ENCODE results near the gene GRHL1.
"Not testable (repeated sequence)": the region's sequence is repeated elsewhere in the genome, so short reads cannot be mapped to it uniquely, and the experiment has no call there.

The GRHL1 gene

DNA sequence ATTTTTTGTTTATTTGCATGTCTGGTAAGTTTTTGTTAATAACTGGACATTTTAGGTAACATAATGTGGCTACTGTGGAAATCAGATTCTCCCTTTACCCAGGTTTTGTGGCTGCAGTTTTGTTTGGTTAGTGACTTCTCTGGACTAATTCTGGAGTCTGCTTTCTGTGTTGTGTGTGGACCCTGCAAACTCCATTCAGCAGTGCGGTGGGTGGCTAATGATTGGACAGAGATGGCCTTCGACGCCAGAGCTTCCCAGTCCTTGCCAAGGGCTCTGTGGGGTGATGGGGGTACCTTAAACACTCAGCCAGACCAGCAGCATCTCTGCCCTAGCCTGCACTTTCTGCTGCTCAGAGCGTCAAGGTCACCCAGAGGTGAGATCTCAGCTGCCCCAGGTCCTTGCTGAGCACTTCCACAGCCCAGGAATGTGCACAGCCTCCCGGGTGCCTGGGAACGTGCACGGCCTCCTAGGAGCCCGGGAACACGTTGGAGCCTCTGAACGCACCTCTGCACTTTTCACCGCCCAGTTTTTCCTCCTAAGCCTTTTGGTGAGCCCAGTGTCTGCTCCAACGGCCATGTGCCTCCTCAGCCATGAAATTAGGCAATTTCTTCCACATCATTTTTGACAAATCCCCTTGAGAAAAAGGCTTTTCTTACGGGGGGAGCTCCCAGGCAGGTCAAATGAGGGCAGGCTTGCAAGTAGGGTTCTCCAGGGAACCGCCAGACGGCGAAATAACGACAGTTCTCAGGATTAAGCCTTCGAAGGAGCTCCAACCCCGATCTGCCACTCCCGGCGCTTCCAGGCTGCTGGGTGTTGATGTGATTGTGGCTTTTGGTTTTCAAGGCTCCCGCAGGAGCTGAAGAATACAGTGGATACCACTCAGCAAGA lies 56.7 kb downstream of the GRHL1 start:
- no peak for DNase-seq (ENCODE audit: low read depth in 1 of 2, low spot score in 1 of 2)

DNA sequence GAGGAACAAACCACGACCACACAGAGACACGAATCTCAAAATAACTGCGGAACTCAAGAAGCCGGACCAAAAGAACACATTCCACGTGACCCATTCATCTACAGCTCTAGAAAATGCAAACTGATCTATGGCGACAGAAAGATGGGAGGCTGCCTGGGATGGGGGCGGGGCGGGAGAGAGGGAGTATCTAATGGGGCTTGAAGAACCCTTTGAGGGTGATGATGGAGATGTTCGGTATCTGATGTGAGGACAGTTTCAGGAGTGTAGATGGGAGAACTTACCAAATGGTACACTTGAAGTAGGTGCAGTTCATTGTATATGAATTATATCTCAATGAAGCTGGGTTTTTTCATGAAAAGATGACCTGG lies 57.3 kb downstream of the GRHL1 start:
- no peak for DNase-seq (ENCODE audit: low read depth in 1 of 2, low spot score in 1 of 2)

DNA sequence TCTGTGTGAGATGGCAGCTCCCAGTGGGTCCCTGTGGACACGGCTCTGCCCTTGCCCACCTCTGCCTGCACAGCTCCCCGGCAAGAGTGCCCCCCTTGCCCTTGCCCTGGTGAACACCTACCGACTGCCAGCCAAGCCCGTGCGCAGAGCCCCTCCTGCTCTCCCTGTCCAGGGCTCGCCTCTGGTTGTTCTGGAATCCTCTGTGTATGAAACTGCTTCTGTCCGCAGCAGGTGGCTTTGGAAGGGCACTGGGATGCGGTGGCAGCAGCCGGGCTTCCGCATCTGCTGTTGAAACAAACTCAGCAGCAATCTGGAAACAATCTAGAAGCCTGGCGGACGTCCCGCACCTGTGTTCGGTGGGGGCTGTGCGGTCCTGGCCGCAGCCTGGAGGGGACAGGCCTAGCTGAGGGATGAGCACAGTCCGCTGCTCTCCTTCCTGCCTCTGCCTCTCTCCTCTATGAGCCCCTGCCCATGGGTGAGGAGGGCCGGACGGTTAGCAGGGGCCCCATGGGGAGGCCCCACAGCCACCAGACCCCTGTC lies 57.8 kb downstream of the GRHL1 start:
- DNase-seq (ENCODE audit: low read depth in 1 of 2, low spot score in 1 of 2) = no peak

DNA sequence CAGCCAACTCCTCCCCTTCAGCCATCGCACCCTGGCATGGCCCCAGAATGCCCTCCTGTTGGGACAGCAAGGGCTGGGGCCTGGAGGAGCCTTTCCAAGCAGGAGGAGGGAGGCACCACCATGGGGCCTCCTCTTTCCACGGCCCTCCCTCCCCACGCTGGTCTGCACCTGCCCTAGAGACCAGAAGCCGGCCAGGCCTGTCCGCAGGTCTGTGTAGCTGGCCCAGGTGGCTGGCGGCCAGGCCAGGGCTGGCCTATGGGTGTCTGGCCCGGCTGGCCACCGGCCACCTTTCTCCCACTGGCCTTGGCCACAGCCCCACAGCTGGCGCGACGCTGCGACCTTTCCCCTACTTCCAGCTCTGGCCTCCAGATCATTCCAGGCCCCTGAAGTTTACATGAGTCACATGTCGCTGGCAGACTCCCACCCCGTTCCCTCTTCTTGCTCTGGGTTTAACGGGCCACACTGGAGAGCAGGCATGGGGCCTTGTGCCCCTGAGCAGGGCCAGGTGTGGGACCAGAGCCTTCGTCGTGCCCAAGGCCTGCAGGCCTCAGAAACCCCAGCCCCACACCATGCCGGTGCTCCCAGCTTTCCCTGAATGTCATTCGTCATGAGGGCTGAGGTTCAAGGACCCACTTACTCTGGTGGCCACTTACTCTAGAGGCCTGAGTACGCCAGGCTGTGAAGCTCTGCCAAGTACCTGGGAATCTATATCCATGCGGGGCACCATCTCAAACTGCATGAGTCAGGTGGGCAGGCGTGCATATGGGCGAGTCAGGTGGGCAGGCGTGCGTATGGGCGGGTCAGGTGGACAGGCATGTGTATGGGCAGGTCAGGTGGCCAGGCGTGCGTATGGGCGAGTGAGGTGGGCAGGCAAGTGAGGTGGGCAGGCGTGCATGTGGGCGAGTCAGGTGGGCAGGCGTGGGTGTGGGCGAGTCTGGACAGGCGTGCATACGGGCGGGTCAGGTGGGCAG lies 58.6 kb downstream of the GRHL1 start:
- no peak for DNase-seq (ENCODE audit: low read depth in 1 of 2, low spot score in 1 of 2)

DNA sequence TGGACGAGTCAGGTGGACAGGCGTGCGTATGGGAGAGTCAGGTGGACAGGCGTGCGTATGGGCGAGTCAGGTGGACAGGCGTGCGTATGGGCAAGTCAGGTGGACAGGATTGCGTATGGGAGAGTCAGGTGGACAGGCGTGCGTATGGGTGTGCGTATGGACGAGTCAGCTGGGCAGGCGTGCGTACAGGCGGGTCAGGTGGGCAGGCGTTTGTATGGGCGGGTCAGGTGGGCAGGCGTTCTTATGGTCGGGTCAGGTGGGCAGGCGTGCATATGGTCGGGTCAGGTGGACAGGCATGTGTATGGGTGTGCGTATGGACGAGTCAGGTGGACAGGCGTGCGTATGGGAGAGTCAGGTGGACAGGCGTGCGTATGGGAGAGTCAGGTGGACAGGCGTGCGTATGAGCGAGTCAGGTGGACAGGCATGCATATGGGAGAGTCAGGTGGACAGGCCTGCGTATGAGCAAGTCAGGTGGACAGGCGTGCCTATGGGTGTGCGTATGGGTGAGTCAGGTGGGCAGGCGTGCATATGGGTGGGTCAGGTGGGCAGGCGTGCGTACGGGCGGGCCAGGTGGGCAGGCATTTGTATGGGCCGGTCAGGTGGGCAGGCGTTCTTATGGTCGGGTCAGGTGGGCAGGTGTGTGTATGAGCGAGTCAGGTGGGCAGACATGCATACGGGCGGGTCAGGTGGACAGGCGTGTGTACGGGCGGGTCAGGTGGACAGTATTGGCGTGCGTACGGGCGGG lies 59.5 kb downstream of the GRHL1 start:
- DNase-seq (ENCODE audit: low read depth in 1 of 2, low spot score in 1 of 2) = not testable (repeated sequence)

DNA sequence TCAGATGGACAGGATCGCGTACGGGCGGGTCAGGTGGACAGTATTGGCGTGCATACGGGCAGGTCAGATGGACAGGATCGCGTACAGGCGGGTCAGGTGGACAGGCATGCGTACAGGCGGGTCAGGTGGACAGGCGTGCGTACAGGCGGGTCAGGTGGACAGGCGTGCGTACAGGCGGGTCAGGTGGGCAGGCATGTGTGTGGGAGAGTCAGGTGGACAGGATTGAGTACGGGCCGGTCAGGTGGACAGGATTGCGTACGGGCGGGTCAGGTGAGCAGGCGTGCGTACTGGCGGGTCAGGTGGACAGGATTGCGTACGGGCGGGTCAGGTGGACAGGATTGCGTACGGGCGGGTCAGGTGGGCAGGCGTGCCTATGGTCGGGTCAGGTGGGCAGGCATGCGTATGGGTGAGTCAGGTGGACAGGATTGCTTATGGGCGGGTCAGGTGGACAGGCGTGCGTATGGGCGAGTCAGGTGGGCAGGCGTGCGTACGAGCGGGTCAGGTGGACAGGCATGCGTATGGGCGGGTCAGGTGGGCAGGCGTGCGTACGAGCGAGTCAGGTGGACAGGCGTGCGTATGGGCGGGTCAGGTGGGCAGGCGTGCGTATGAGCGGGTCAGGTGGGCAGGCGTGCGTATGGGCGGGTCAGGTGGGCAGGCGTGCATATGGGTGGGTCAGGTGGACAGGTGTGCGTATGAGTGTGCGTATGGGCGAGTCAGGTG lies 60.3 kb downstream of the GRHL1 start:
- DNase-seq (ENCODE audit: low read depth in 1 of 2, low spot score in 1 of 2) = not testable (repeated sequence)

DNA sequence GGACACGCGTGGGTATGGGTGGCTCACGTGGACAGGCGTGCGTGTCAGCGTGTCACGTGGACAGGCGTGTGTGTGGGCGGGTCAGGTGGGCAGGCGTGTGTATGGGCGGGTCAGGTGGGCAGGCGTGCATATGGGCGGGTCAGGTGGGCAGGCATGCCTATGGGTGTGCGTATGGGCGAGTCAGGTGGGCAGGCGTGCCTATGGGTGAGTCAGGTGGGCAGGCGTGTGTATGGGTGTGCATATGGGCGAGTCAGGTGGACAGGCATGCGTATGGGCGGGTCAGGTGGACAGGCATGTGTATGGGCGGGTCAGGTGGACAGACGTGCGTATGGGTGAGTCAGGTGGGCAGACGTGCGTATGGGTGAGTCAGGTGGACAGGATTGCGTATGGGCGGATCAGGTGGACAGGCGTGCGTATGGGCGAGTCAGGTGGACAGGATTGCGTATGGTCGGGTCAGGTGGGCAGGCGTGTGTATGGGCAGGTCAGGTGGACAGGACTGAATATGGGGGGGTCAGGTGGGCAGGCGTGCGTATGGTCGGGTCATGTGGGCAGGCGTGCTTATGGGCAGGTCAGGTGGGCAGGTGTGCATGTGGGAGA lies 61.0 kb downstream of the GRHL1 start:
- not testable (repeated sequence) for DNase-seq (ENCODE audit: low read depth in 1 of 2, low spot score in 1 of 2)

DNA sequence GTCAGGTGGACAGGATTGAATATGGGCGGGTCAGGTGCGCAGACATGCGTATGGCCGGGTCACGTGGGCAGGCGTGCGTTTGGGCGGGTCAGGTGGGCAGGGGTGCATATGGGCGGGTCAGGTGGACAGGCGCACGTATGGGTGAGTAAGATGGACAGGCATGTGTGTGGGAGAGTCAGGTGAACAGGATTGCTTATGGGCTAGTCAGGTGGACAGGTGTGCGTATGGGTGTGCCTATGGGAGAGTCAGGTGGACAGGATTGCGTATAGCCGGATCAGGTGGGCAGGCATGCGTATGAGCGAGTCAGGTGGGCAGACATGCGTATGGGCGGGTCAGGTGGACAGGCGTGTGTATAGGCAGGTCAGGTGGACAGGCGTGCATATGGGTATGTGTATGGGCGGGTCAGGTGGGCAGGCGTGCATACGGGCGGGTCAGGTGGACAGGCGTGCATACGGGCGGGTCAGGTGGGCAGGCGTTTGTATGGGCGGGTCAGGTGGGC lies 61.5 kb downstream of the GRHL1 start:
- DNase-seq (ENCODE audit: low read depth in 1 of 2, low spot score in 1 of 2) = no peak

DNA sequence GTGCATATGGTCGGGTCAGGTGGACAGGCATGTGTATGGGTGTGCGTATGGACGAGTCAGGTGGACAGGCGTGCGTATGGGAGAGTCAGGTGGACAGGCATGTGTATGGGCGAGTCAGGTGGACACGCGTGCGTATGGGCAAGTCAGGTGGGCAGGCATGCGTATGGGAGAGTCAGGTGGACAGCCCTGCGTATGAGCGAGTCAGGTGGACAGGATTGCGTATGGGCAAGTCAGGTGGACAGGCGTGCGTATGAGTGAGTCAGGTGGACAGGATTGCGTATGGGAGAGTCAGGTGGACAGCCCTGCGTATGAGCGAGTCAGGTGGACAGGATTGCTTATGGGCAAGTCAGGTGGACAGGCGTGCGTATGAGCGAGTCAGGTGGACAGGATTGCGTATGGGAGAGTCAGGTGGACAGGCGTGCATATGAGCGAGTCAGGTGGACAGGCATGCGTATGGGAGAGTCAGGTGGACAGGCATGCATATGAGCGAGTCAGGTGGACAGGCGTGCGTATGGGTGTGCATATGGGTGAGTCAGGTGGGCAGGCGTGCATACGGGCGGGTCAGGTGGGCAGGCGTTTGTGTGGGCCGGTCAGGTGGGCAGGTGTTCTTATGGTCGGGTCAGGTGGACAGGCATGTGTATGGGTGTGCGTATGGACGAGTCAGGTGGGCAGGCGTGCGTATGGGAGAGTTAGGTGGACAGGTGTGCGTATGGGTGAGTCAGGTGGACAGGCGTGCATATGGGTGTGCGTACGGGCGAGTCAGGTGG lies 62.3 kb downstream of the GRHL1 start:
- DNase-seq (ENCODE audit: low read depth in 1 of 2, low spot score in 1 of 2) = not testable (repeated sequence)

DNA sequence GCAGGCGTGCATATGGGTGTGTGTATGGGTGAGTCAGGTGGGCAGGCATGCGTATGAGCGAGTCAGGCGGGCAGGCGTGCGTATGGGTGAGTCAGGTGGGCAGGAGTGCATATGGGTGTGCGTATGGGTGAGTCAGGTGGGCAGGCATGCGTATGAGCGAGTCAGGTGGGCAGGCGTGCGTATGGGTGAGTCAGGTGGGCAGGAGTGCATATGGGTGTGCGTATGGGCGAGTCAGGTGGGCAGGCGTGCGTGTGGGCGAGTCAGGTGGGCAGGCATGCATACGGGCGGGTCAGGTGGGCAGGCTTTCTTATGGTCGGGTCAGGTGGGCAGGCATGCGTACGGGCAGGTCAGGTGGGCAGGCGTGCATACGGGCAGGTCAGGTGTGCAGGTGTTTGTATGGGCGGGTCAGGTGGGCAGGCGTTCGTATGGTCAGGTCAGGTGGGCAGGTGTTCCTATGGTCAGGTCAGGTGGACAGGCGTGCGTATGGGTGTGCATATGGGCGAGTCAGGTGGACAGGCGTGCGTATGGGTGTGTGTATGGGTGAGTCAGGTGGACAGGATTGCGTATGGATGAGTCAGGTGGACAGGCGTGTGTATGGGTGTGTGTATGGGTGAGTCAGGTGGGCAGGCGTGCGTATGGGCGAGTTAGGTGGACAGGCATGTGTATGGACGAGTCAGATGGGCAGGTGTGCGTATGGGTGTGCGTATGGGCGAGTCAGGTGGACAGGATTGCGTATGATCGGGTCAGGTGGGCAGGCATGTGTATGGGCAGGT lies 63.1 kb downstream of the GRHL1 start:
- DNase-seq (ENCODE audit: low read depth in 1 of 2, low spot score in 1 of 2) = no peak

DNA sequence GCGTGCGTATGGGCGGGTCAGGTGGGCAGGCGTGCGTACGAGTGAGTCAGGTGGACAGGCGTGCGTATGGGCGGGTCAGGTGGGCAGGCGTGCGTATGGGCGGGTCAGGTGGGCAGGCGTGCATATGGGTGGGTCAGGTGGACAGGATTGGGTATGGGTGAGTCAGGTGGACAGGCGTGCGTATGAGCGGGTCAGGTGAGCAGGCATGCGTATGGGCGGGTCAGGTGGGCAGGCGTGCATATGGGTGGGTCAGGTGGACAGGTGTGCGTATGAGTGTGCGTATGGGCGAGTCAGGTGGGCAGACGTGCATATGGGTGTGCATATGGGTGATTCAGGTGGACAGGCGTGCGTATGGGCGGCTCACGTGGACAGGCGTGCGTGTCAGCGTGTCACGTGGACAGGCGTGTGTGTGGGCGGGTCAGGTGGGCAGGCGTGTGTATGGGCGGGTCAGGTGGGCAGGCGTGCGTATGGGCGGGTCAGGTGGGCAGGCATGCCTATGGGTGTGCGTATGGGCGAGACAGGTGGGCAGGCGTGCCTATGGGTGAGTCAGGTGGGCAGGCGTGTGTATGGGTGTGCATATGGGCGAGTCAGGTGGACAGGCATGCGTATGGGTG lies 64.0 kb downstream of the GRHL1 start:
- DNase-seq (ENCODE audit: low read depth in 1 of 2, low spot score in 1 of 2) = not testable (repeated sequence)

DNA sequence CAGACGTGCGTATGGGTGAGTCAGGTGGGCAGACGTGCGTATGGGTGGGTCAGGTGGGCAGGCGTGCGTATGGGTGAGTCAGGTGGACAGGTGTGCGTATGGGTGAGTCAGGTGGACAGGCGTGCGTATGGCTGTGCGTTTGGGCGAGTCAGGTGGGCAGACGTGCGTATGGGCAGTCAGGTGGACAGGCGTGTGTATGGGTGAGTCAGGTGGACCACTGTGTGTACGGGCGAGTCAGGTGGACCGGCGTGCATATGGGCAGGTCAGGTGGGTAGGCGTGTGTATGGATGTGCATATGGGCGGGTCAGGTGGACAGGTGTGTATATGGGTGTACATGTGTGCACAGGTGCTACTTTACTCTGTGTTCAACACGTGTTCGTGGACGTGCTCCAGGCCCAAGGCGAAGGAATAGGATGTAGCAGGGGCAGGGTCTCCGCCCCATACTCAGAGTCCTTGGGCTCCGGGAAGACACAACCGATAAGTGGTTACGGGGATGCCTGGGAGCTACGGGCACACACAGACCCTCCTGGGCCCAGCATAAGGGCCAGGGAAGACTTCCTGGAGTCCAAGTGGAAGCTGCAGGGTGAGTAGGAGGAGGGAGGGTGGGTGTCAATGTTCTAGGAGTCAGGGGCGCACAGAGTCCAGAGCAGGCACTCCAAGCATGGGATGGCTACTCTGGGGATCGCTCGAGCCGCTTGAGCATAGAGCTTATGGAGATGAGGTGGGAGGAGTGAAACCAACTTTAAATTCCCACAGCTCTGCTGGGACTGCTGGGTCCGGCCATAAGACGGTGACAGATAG lies 64.7 kb downstream of the GRHL1 start:
- no peak for DNase-seq (ENCODE audit: low read depth in 1 of 2, low spot score in 1 of 2)

DNA sequence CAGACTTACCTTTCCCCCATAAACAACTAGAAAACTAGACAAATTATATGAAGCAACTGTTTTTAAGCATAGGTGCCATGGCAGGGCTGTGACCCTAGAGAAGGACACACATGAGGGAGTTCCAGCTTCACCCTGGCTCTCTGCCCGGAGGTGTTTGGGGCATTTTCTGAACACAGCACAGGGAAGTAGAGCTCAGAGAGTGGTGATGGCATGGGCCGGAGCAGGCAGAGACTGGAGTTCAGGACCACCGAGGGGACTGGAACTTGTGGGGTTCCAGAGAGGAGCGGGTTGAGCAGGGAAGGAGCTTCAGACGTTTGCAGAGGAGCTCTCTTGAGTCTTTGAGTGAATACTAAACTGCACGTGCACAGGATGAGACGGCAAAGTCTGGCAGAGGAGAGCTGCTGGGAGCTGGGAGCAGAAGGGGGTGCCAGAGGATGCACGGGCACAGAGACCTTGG lies 65.3 kb downstream of the GRHL1 start:
- DNase-seq (ENCODE audit: low read depth in 1 of 2, low spot score in 1 of 2) = no peak

DNA sequence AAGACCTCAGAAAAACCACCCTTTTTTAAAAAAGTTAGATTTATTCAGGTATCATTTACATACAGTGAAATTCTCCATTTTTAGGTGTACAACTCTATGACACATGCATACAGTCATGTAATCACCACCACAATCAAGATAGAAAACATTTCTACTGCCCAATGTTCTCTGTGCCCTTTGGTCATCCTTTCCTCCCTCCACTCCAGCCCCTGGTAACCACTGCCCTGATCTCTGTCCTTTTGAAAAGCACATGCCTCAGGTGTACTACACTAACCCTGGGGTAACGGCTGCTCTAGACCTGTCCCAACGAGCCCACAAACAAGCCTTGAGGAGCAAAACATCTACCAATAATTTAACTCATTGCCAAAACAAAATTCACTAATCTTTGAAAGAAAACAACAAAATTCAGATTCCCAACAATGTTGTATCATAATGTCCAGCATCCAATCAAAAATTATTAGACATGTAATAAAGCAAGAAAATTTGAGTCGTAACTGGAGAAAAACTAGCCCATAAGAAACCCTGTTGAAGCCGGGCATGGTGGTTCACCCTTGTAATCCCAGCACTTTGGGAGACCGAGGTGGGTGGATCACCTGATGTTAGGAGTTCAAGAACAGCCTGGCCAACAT lies 65.9 kb downstream of the GRHL1 start:
- no peak for DNase-seq (ENCODE audit: low read depth in 1 of 2, low spot score in 1 of 2)

DNA sequence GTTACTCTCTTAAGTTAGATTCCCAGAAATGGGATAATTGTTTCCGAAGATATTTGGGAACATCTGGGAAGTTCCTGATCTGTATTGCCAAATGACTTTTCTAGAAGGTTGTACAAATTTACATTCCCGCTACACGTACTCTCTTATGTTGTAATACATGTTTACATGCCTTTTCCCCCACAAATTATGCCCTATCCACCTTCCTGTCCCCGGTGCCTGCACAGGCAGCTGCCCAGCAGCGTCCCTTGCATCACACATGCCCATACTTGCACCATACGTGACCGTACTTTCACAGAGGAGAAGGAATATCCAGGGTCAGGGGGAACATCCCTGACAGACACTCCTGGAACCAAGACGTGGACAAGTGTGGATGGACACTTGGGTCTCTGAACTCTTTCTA lies 67.7 kb downstream of the GRHL1 start:
- DNase-seq (ENCODE audit: low read depth in 1 of 2, low spot score in 1 of 2) = no peak

DNA sequence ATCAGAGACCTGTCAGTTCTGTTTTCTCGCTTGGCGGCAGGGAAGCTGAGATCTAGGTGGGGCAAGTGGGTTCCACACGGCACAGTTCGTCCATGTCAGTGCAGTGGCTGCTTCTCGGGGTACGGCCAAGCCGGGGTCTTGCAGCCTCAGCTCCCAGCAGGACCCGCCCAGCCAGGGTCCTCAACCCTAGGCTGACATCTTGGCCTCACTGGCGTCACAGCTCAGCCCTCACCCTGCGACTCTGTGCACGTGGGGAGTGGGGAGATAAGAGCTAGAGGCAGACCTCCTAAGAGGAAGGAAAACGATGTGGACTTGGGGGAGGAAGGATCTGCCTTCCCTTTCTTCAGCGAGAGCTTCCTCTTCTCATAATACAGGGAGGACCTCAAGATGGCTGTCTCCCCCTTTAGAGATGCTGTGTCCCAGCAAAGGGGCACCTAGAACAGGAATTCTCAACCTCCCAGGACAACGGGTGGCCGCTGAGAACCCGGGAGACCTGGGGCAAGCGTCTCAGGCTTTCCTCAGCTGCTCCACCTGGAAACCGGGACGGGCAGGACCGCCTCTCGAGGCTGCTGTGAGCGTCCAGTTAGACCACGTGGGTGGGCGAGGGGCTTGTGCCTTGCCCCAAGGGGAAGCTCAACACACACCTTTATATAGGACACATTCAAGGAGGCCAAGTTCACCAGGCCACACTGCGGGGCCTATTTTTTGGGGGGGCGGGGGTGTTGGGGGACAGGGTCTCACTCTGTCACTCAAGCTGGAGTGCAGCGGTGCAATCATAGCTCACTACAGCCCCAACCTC lies 68.3 kb downstream of the GRHL1 start:
- DNase-seq (ENCODE audit: low read depth in 1 of 2, low spot score in 1 of 2) = no peak
